HepG2 (cell line): ENCODE data around the gene NUP153. TPM values are rescaled to one million over a fixed set of nuclear protein-coding genes. Genes with fewer than 3 reads are reported as not detected.

Experiments used
- AHDC1 ChIP-seq: sonication (generic); formaldehyde crosslinking; IDR thresholded peaks from 2 replicates; pipeline ENCODE4 v1.5.1; 2020; ENCODE audit warnings: mild to moderate bottlenecking, missing genetic modification reagents, borderline replicate concordance
- BATF2 ChIP-seq: sonication (generic); formaldehyde crosslinking; IDR thresholded peaks from 2 replicates; pipeline ENCODE4 v1.8.0; 2022; ENCODE audit warnings: mild to moderate bottlenecking, missing genetic modification reagents, moderate library complexity
- CBX2 ChIP-seq, 2 experiments: fragments of 200-600 bp in 1 of 2; sonication (generic); formaldehyde crosslinking in 1 of 2; IDR thresholded peaks; 2 replicates each; pipeline versions ENCODE4 v1.7.0 to v1.8.1; 2018 to 2022; ENCODE audit warnings: low read depth in 2 of 2, low read length in 1 of 2, mild to moderate bottlenecking in 1 of 2, missing genetic modification reagents in 1 of 2
- HOXA9 ChIP-seq: sonication (generic); formaldehyde crosslinking; IDR thresholded peaks from 2 replicates; pipeline ENCODE4 v1.8.1; 2022; ENCODE audit warnings: missing genetic modification reagents, mild to moderate bottlenecking, moderate library complexity, borderline replicate concordance
- KDM1A ChIP-seq: IDR thresholded peaks from 2 replicates; pipeline ENCODE4 v1.6.1; 2016; ENCODE audit warnings: missing compliant biosample characterization
- UBTF ChIP-seq: sonication (generic); formaldehyde crosslinking; IDR thresholded peaks from 2 replicates; pipeline ENCODE4 v1.4.0; 2020; ENCODE audit warnings: mild to moderate bottlenecking, missing genetic modification reagents
- ZNF530 ChIP-seq: sonication (generic); formaldehyde crosslinking; IDR thresholded peaks from 2 replicates; pipeline ENCODE4 v1.5.0; 2020; ENCODE audit warnings: low read depth, mild to moderate bottlenecking, missing genetic modification reagents
- ZNF746 ChIP-seq: sonication (generic); formaldehyde crosslinking; IDR thresholded peaks from 2 replicates; pipeline ENCODE4 v1.8.0; 2022; ENCODE audit warnings: mild to moderate bottlenecking, missing genetic modification reagents
- polyA plus RNA-seq, 8 experiments: library from polyadenylated mRNA; depleted of rRNA in 3 of 8; stranded (reverse) in 7 of 8; unstranded in 1 of 8; fragments of >200 nt; fragmentation: Illumina TruSeq in 4 of 8; extraction: Trizol in 4 of 8; gene quantifications; 2 replicates each; pipeline versions ENCODE4 v1.2.1 to v1.2.3, GENCODE V29; 2011 to 2016; ENCODE audit warnings: low read depth in 4 of 8, missing spikeins in 1 of 8, mixed read lengths in 1 of 8; ENCODE audit not compliant: insufficient read depth in 1 of 8
- total RNA-seq, 5 experiments: library from RNA; depleted of rRNA; stranded (reverse); fragments of >200 nt; fragmentation: Illumina TruSeq; extraction: Trizol; gene quantifications; 2 replicates each; pipeline ENCODE4 v1.2.3, GENCODE V29; 2016; ENCODE audit warnings: low read depth in 1 of 5
- TF ChIP-seq, protein P1 (sequence below): sonication (generic); formaldehyde crosslinking; IDR thresholded peaks from 2 replicates; pipeline ENCODE4 v1.5.0; 2020; ENCODE audit warnings: mild to moderate bottlenecking, missing genetic modification reagents, borderline replicate concordance
- TF ChIP-seq, protein P2 (sequence below): sonication (generic); formaldehyde crosslinking; IDR thresholded peaks from 2 replicates; pipeline ENCODE4 v1.4.0; 2020; ENCODE audit warnings: mild to moderate bottlenecking, missing genetic modification reagents

The NUP153 gene
- total and polyA plus RNA-seq, 2 of the 13 experiments (the other 11 are each of a cell fraction or from before 2014, with no cell fraction given) = 29.8 to 55.2 TPM

- TF ChIP-seq, protein P1, sequence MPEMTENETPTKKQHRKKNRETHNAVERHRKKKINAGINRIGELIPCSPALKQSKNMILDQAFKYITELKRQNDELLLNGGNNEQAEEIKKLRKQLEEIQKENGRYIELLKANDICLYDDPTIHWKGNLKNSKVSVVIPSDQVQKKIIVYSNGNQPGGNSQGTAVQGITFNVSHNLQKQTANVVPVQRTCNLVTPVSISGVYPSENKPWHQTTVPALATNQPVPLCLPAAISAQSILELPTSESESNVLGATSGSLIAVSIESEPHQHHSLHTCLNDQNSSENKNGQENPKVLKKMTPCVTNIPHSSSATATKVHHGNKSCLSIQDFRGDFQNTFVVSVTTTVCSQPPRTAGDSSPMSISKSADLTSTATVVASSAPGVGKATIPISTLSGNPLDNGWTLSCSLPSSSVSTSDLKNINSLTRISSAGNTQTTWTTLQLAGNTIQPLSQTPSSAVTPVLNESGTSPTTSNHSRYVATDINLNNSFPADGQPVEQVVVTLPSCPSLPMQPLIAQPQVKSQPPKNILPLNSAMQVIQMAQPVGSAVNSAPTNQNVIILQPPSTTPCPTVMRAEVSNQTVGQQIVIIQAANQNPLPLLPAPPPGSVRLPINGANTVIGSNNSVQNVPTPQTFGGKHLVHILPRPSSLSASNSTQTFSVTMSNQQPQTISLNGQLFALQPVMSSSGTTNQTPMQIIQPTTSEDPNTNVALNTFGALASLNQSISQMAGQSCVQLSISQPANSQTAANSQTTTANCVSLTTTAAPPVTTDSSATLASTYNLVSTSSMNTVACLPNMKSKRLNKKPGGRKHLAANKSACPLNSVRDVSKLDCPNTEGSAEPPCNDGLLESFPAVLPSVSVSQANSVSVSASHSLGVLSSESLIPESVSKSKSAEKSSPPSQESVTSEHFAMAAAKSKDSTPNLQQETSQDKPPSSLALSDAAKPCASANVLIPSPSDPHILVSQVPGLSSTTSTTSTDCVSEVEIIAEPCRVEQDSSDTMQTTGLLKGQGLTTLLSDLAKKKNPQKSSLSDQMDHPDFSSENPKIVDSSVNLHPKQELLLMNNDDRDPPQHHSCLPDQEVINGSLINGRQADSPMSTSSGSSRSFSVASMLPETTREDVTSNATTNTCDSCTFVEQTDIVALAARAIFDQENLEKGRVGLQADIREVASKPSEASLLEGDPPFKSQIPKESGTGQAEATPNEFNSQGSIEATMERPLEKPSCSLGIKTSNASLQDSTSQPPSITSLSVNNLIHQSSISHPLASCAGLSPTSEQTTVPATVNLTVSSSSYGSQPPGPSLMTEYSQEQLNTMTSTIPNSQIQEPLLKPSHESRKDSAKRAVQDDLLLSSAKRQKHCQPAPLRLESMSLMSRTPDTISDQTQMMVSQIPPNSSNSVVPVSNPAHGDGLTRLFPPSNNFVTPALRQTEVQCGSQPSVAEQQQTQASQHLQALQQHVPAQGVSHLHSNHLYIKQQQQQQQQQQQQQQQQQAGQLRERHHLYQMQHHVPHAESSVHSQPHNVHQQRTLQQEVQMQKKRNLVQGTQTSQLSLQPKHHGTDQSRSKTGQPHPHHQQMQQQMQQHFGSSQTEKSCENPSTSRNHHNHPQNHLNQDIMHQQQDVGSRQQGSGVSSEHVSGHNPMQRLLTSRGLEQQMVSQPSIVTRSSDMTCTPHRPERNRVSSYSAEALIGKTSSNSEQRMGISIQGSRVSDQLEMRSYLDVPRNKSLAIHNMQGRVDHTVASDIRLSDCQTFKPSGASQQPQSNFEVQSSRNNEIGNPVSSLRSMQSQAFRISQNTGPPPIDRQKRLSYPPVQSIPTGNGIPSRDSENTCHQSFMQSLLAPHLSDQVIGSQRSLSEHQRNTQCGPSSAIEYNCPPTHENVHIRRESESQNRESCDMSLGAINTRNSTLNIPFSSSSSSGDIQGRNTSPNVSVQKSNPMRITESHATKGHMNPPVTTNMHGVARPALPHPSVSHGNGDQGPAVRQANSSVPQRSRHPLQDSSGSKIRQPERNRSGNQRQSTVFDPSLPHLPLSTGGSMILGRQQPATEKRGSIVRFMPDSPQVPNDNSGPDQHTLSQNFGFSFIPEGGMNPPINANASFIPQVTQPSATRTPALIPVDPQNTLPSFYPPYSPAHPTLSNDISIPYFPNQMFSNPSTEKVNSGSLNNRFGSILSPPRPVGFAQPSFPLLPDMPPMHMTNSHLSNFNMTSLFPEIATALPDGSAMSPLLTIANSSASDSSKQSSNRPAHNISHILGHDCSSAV = no peak
- TF ChIP-seq CBX2 (IDR thresholded peaks at IDR 0.05; ENCODE audit: low read depth, low read length) (no peak), CBX2 (CRISPR knock-in tag; IDR thresholded peaks at IDR 0.05; ENCODE audit: low read depth) (no peak), AHDC1 (peak; percentile 55; the same call in 1 of the 2 replicates), KDM1A (no peak), ZNF746 (peak; percentile 59), ZNF530 (CRISPR knock-in tag) (no peak), HOXA9 (CRISPR knock-in tag) (no peak; the same call in 1 of the 2 replicates), BATF2 (CRISPR knock-in tag) (peak; percentile 63; the same call in 1 of the 2 replicates), UBTF (no peak)
- TF ChIP-seq, protein P2, sequence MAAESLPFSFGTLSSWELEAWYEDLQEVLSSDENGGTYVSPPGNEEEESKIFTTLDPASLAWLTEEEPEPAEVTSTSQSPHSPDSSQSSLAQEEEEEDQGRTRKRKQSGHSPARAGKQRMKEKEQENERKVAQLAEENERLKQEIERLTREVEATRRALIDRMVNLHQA (CRISPR knock-in tag) = no peak
Observed at GRCh38 chr6:17599877-17600526, 106.7 kb downstream of the NUP153 start, which contains the start of gene FAM8A1 (continued).
